ENCODE measurements around the gene PARP11. TPM values are rescaled to one million over a fixed set of nuclear protein-coding genes. Genes with fewer than 3 reads are reported as not detected.
A peak's percentile ranks its signal among the peaks of the same experiment; 100 is the strongest.

PARP11 gene
- total and polyA plus RNA-seq, 2 experiments from 2014 or later = 3.1 to 9.4 TPM

- Histone ChIP-seq H3K4me3 (no peak overlapping the region), H3K27me3 (peaks cover 6% of the 10 kb centered on the region), H3K27ac (no peak overlapping the region), H3K9me2 (replicated peaks; ENCODE audit: insufficient read depth) (no peaks in the 10 kb centered on the region), H2AFZ (no peak overlapping the region), H3K36me3 (replicated peaks; ENCODE audit: insufficient read depth, low read depth) (no peaks in the 10 kb centered on the region), H3K9me3 (ENCODE audit: low read depth) (no peaks in the 10 kb centered on the region), H3K4me2 (no peak overlapping the region), H3K79me2 (no peaks in the 10 kb centered on the region), H3K4me1 (ENCODE audit: insufficient read depth) (no peaks in the 10 kb centered on the region), H4K20me1 (ENCODE audit: insufficient read depth, poor library complexity, severe bottlenecking) (no peaks in the 10 kb centered on the region)
- TF ChIP-seq CTCF (IDR thresholded peaks at IDR 0.05; ENCODE audit: poor library complexity) (no peak), EZH2 (IDR thresholded peaks at IDR 0.05; ENCODE audit: borderline replicate concordance) (no peak), EZH2phosphoT487 (IDR thresholded peaks at IDR 0.05; ENCODE audit: low read depth, severe bottlenecking, unreplicated experiment) (no peak)
- WGBS (ENCODE audit: low lambda C conversion rate, missing lambda C conversion rate) = 51% methylated on average over 11 of the region's 11 CpGs
- no peak for DNase-seq (ENCODE audit: low spot score)
Measured at GRCh38 chr12:3881281-3881950, 8.2 kb upstream of the PARP11 start.

- Histone ChIP-seq H3K9me2 (replicated peaks; ENCODE audit: insufficient read depth) (no peaks in the 10 kb centered on the region), H3K27me3 (peaks cover 6% of the 10 kb centered on the region), H3K9me3 (ENCODE audit: low read depth) (no peaks in the 10 kb centered on the region), H3K4me3 (no peak overlapping the region), H3K4me1 (ENCODE audit: insufficient read depth) (no peaks in the 10 kb centered on the region), H3K36me3 (replicated peaks; ENCODE audit: insufficient read depth, low read depth) (no peaks in the 10 kb centered on the region), H3K4me2 (no peak overlapping the region), H2AFZ (no peak overlapping the region), H3K79me2 (no peaks in the 10 kb centered on the region), H4K20me1 (ENCODE audit: insufficient read depth, poor library complexity, severe bottlenecking) (no peaks in the 10 kb centered on the region), H3K27ac (no peak overlapping the region)
- no peak for DNase-seq (ENCODE audit: low spot score)
- TF ChIP-seq EZH2 (IDR thresholded peaks at IDR 0.05; ENCODE audit: borderline replicate concordance) (no peak), EZH2phosphoT487 (IDR thresholded peaks at IDR 0.05; ENCODE audit: low read depth, severe bottlenecking, unreplicated experiment) (no peak), CTCF (IDR thresholded peaks at IDR 0.05; ENCODE audit: poor library complexity) (no peak)
- WGBS (ENCODE audit: low lambda C conversion rate, missing lambda C conversion rate) = 98% methylated on average over 3 of the region's 3 CpGs
Measured at GRCh38 chr12:3879846-3880245, 6.6 kb upstream of the PARP11 start.

- H3K36me3 ChIP-seq (replicated peaks; ENCODE audit: insufficient read depth, low read depth) = no peaks in the 10 kb centered on the region
- H3K4me1 ChIP-seq (ENCODE audit: insufficient read depth) = peaks cover 13% of the 10 kb centered on the region
- no peak overlapping the region for H3K4me3 ChIP-seq
- no peaks in the 10 kb centered on the region for H4K20me1 ChIP-seq (ENCODE audit: insufficient read depth, poor library complexity, severe bottlenecking)
- peak overlapping the region; percentile 93 for H3K4me2 ChIP-seq
- TF ChIP-seq EZH2phosphoT487 (IDR thresholded peaks at IDR 0.05; ENCODE audit: low read depth, severe bottlenecking, unreplicated experiment) = no peak
- TF ChIP-seq EZH2 (IDR thresholded peaks at IDR 0.05; ENCODE audit: borderline replicate concordance) = no peak
- TF ChIP-seq CTCF (IDR thresholded peaks at IDR 0.05; ENCODE audit: poor library complexity) = no peak
- H3K9me3 ChIP-seq (ENCODE audit: low read depth) = no peaks in the 10 kb centered on the region
- no peaks in the 10 kb centered on the region for H3K27me3 ChIP-seq
- no peak overlapping the region for H2AFZ ChIP-seq
- peak overlapping the region; percentile 97 for H3K27ac ChIP-seq
- no peak for DNase-seq (ENCODE audit: low spot score)
- no peaks in the 10 kb centered on the region for H3K9me2 ChIP-seq (replicated peaks; ENCODE audit: insufficient read depth)
- 84% methylated on average over 4 of the region's 4 CpGs for WGBS (ENCODE audit: low lambda C conversion rate, missing lambda C conversion rate)
- peaks cover 57% of the 10 kb centered on the region for H3K79me2 ChIP-seq
Measured at GRCh38 chr12:3871356-3871755, 1.8 kb downstream of the PARP11 start.

All from hepatocyte (in vitro differentiated cells).